GM21367 (cell line): ENCODE measurements around the gene PLGRKT.
"Not testable (repeated sequence)": the region's sequence is repeated elsewhere in the genome, so short reads cannot be mapped to it uniquely, and the experiment has no call there.

Source experiments
- ATAC-seq: cut with Tn5 transposase; IDR thresholded peaks from one replicate; pipeline ENCODE4 v1.9.1; 2021; ENCODE audit not compliant: unreplicated experiment

The PLGRKT gene

GRCh38 chr9:5433328-5433727 is 4.4 kb downstream of the PLGRKT start:
- not testable (repeated sequence) for ATAC-seq

- not testable (repeated sequence) for ATAC-seq
Measured at GRCh38 chr9:5432890-5433289, 4.8 kb downstream of the PLGRKT start.

- no peak for ATAC-seq
Measured at GRCh38 chr9:5430912-5431311, 6.8 kb downstream of the PLGRKT start.

GRCh38 chr9:5429873-5430564 is 7.7 kb downstream of the PLGRKT start:
- no peak for ATAC-seq

- no peak for ATAC-seq
Measured at GRCh38 chr9:5428794-5429528, 8.8 kb downstream of the PLGRKT start.

GRCh38 chr9:5428172-5428571 is 9.6 kb downstream of the PLGRKT start:
- ATAC-seq = no peak

GRCh38 chr9:5427005-5427404 is 10.7 kb downstream of the PLGRKT start:
- ATAC-seq = no peak

- ATAC-seq = no peak
Measured at GRCh38 chr9:5425006-5425628, 12.6 kb downstream of the PLGRKT start.

GRCh38 chr9:5422276-5422675 is 15.4 kb downstream of the PLGRKT start:
- ATAC-seq = no peak

GRCh38 chr9:5421163-5421562 is 16.6 kb downstream of the PLGRKT start:
- ATAC-seq = no peak

- ATAC-seq = no peak
Measured at GRCh38 chr9:5419987-5420386, 17.7 kb downstream of the PLGRKT start.

GRCh38 chr9:5418481-5418880 is 19.2 kb downstream of the PLGRKT start:
- no peak for ATAC-seq

- ATAC-seq = no peak
Measured at GRCh38 chr9:5416953-5417352, 20.8 kb downstream of the PLGRKT start.

- ATAC-seq = no peak
Measured at GRCh38 chr9:5408596-5408995, 29.1 kb downstream of the PLGRKT start.

GRCh38 chr9:5402217-5402616 is 35.5 kb downstream of the PLGRKT start:
- no peak for ATAC-seq

- ATAC-seq = not testable (repeated sequence)
Measured at GRCh38 chr9:5397547-5397946, 40.2 kb downstream of the PLGRKT start.

- no peak for ATAC-seq
Measured at GRCh38 chr9:5395428-5395827, 42.3 kb downstream of the PLGRKT start.

GRCh38 chr9:5393976-5394375 is 43.7 kb downstream of the PLGRKT start:
- ATAC-seq = not testable (repeated sequence)

GRCh38 chr9:5393497-5393896 is 44.2 kb downstream of the PLGRKT start:
- ATAC-seq = no peak

GRCh38 chr9:5392285-5392684 is 45.4 kb downstream of the PLGRKT start:
- no peak for ATAC-seq

GRCh38 chr9:5389109-5389732 is 48.5 kb downstream of the PLGRKT start:
- no peak for ATAC-seq
